Measurements from ENCODE around the gene CELA2B. TPM values are rescaled to one million over a fixed set of nuclear protein-coding genes. Genes with fewer than 3 reads are reported as not detected.

CELA2B gene
- total RNA-seq, 1 experiment from 2014 or later: not detected

- Histone ChIP-seq H3K27me3 (replicated peaks) (no peaks in the 10 kb centered on the region), H3K4me3 (no peak overlapping the region), H3K9me3 (replicated peaks) (no peaks in the 10 kb centered on the region), H3K27ac (no peak overlapping the region), H3K4me1 (replicated peaks) (peaks cover 7% of the 10 kb centered on the region), H3K36me3 (peaks cover 7% of the 10 kb centered on the region)
- no peak for DNase-seq (ENCODE audit: low read depth in 1 of 2, low spot score in 2 of 2)
These were observed 38.9 kb upstream of the CELA2B start for GRCh38 chr1:15436881-15437442.

GRCh38 chr1:15439325-15439724 lies 36.6 kb upstream of the CELA2B start:
- no peaks in the 10 kb centered on the region for H3K36me3 ChIP-seq
- H3K9me3 ChIP-seq (replicated peaks): no peaks in the 10 kb centered on the region
- no peak overlapping the region for H3K4me3 ChIP-seq
- no peaks in the 10 kb centered on the region for H3K4me1 ChIP-seq (replicated peaks)
- no peak for DNase-seq (ENCODE audit: low read depth in 1 of 2, low spot score in 2 of 2)
- H3K27me3 ChIP-seq (replicated peaks): no peaks in the 10 kb centered on the region
- H3K27ac ChIP-seq: no peak overlapping the region

GRCh38 chr1:15440357-15440756 lies 35.5 kb upstream of the CELA2B start:
- Histone ChIP-seq H3K36me3 (no peaks in the 10 kb centered on the region), H3K4me3 (no peak overlapping the region), H3K4me1 (replicated peaks) (no peaks in the 10 kb centered on the region), H3K27me3 (replicated peaks) (no peaks in the 10 kb centered on the region), H3K27ac (no peak overlapping the region), H3K9me3 (replicated peaks) (no peaks in the 10 kb centered on the region)
- no peak for DNase-seq (ENCODE audit: low read depth in 1 of 2, low spot score in 2 of 2)

GRCh38 chr1:15441247-15441646 lies 34.7 kb upstream of the CELA2B start:
- no peaks in the 10 kb centered on the region for H3K36me3 ChIP-seq
- no peaks in the 10 kb centered on the region for H3K9me3 ChIP-seq (replicated peaks)
- no peak overlapping the region for H3K27ac ChIP-seq
- no peak for DNase-seq (ENCODE audit: low read depth in 1 of 2, low spot score in 2 of 2)
- no peaks in the 10 kb centered on the region for H3K27me3 ChIP-seq (replicated peaks)
- H3K4me1 ChIP-seq (replicated peaks): no peaks in the 10 kb centered on the region
- no peak overlapping the region for H3K4me3 ChIP-seq

GRCh38 chr1:15442119-15442518 lies 33.8 kb upstream of the CELA2B start:
- DNase-seq (ENCODE audit: low read depth in 1 of 2, low spot score in 2 of 2): no peak
- Histone ChIP-seq H3K9me3 (replicated peaks) (no peaks in the 10 kb centered on the region), H3K36me3 (no peaks in the 10 kb centered on the region), H3K27me3 (replicated peaks) (no peaks in the 10 kb centered on the region), H3K4me3 (no peak overlapping the region), H3K27ac (no peak overlapping the region), H3K4me1 (replicated peaks) (no peaks in the 10 kb centered on the region)

- H3K9me3 ChIP-seq (replicated peaks): no peaks in the 10 kb centered on the region
- no peaks in the 10 kb centered on the region for H3K27me3 ChIP-seq (replicated peaks)
- no peaks in the 10 kb centered on the region for H3K36me3 ChIP-seq
- DNase-seq (ENCODE audit: low read depth in 1 of 2, low spot score in 2 of 2): no peak
- H3K4me1 ChIP-seq (replicated peaks): no peaks in the 10 kb centered on the region
- H3K4me3 ChIP-seq: no peak overlapping the region
- no peak overlapping the region for H3K27ac ChIP-seq
These were observed 33.1 kb upstream of the CELA2B start for GRCh38 chr1:15442759-15443158.

GRCh38 chr1:15443281-15443680 lies 32.6 kb upstream of the CELA2B start:
- H3K4me3 ChIP-seq: no peak overlapping the region
- H3K4me1 ChIP-seq (replicated peaks): no peaks in the 10 kb centered on the region
- no peaks in the 10 kb centered on the region for H3K27me3 ChIP-seq (replicated peaks)
- DNase-seq (ENCODE audit: low read depth in 1 of 2, low spot score in 2 of 2): no peak
- H3K27ac ChIP-seq: no peak overlapping the region
- no peaks in the 10 kb centered on the region for H3K36me3 ChIP-seq
- no peaks in the 10 kb centered on the region for H3K9me3 ChIP-seq (replicated peaks)

GRCh38 chr1:15444468-15445389 lies 31.2 kb upstream of the CELA2B start:
- DNase-seq (ENCODE audit: low read depth in 1 of 2, low spot score in 2 of 2): no peak
- Histone ChIP-seq H3K4me3 (no peak overlapping the region), H3K36me3 (no peaks in the 10 kb centered on the region), H3K27me3 (replicated peaks) (no peaks in the 10 kb centered on the region), H3K4me1 (replicated peaks) (no peaks in the 10 kb centered on the region), H3K9me3 (replicated peaks) (no peaks in the 10 kb centered on the region), H3K27ac (no peak overlapping the region)

GRCh38 chr1:15445390-15446122 lies 30.3 kb upstream of the CELA2B start:
- H3K27me3 ChIP-seq (replicated peaks): no peaks in the 10 kb centered on the region
- no peaks in the 10 kb centered on the region for H3K4me1 ChIP-seq (replicated peaks)
- no peaks in the 10 kb centered on the region for H3K9me3 ChIP-seq (replicated peaks)
- H3K4me3 ChIP-seq: no peak overlapping the region
- no peak for DNase-seq (ENCODE audit: low read depth in 1 of 2, low spot score in 2 of 2)
- no peaks in the 10 kb centered on the region for H3K36me3 ChIP-seq
- H3K27ac ChIP-seq: no peak overlapping the region

- H3K4me1 ChIP-seq (replicated peaks): no peaks in the 10 kb centered on the region
- H3K9me3 ChIP-seq (replicated peaks): no peaks in the 10 kb centered on the region
- no peak overlapping the region for H3K27ac ChIP-seq
- H3K27me3 ChIP-seq (replicated peaks): no peaks in the 10 kb centered on the region
- H3K36me3 ChIP-seq: no peaks in the 10 kb centered on the region
- no peak overlapping the region for H3K4me3 ChIP-seq
- no peak for DNase-seq (ENCODE audit: low read depth in 1 of 2, low spot score in 2 of 2)
These were observed 29.7 kb upstream of the CELA2B start for GRCh38 chr1:15446212-15446611.

- Histone ChIP-seq H3K36me3 (no peaks in the 10 kb centered on the region), H3K27me3 (replicated peaks) (no peaks in the 10 kb centered on the region; the same call in 1 of the 2 replicates), H3K27ac (no peak overlapping the region), H3K4me1 (replicated peaks) (peaks cover 9% of the 10 kb centered on the region), H3K9me3 (replicated peaks) (no peaks in the 10 kb centered on the region), H3K4me3 (no peak overlapping the region)
- DNase-seq (ENCODE audit: low read depth in 1 of 2, low spot score in 2 of 2): no peak
These were observed 26.9 kb upstream of the CELA2B start for GRCh38 chr1:15448877-15449462.

- no peaks in the 10 kb centered on the region for H3K9me3 ChIP-seq (replicated peaks)
- no peak overlapping the region for H3K27ac ChIP-seq
- DNase-seq (ENCODE audit: low read depth in 1 of 2, low spot score in 2 of 2): no peak
- H3K36me3 ChIP-seq: no peaks in the 10 kb centered on the region
- no peaks in the 10 kb centered on the region; the same call in 1 of the 2 replicates for H3K27me3 ChIP-seq (replicated peaks)
- peaks cover 15% of the 10 kb centered on the region for H3K4me1 ChIP-seq (replicated peaks)
- no peak overlapping the region for H3K4me3 ChIP-seq
These were observed 26.3 kb upstream of the CELA2B start for GRCh38 chr1:15449567-15449966.

GRCh38 chr1:15451014-15451722 lies 24.7 kb upstream of the CELA2B start:
- Histone ChIP-seq H3K27me3 (replicated peaks) (no peaks in the 10 kb centered on the region; the same call in 1 of the 2 replicates), H3K36me3 (no peaks in the 10 kb centered on the region), H3K27ac (no peak overlapping the region), H3K4me1 (replicated peaks) (peaks cover 18% of the 10 kb centered on the region), H3K4me3 (no peak overlapping the region), H3K9me3 (replicated peaks) (no peaks in the 10 kb centered on the region)
- no peak for DNase-seq (ENCODE audit: low read depth in 1 of 2, low spot score in 2 of 2)

Data from SJSA1 (cell line).